Measurements from ENCODE around the gene SHISAL2B.
"Not testable (repeated sequence)": the region's sequence is repeated elsewhere in the genome, so short reads cannot be mapped to it uniquely, and the experiment has no call there.

SHISAL2B gene

GRCh38 chr5:64693636-64694035 is 3.3 kb downstream of the SHISAL2B start:
- no peak for DNase-seq (ENCODE audit: low spot score)
- no peak for TF ChIP-seq CTCF (IDR thresholded peaks at IDR 0.05; ENCODE audit: extremely low read depth, missing control alignments)

GRCh38 chr5:64696414-64696813 is 6.1 kb downstream of the SHISAL2B start:
- DNase-seq (ENCODE audit: low spot score), result not testable (repeated sequence)

GRCh38 chr5:64700765-64701164 is 10.5 kb downstream of the SHISAL2B start:
- no peak for DNase-seq (ENCODE audit: low spot score)
- no peak for TF ChIP-seq CTCF (IDR thresholded peaks at IDR 0.05; ENCODE audit: extremely low read depth, missing control alignments)

- DNase-seq (ENCODE audit: low spot score), result not testable (repeated sequence)
These were observed 15.8 kb downstream of the SHISAL2B start for GRCh38 chr5:64706074-64706473.

- no peak for TF ChIP-seq CTCF (IDR thresholded peaks at IDR 0.05; ENCODE audit: extremely low read depth, missing control alignments)
- no peak for DNase-seq (ENCODE audit: low spot score)
These were observed 16.9 kb downstream of the SHISAL2B start for GRCh38 chr5:64707191-64707590.

- DNase-seq (ENCODE audit: low spot score), result not testable (repeated sequence)
These were observed 24.2 kb downstream of the SHISAL2B start for GRCh38 chr5:64714495-64714894.

GRCh38 chr5:64722588-64722987 is 32.3 kb downstream of the SHISAL2B start:
- DNase-seq (ENCODE audit: low spot score), result no peak
- no peak for TF ChIP-seq CTCF (IDR thresholded peaks at IDR 0.05; ENCODE audit: extremely low read depth, missing control alignments)

- TF ChIP-seq CTCF (IDR thresholded peaks at IDR 0.05; ENCODE audit: extremely low read depth, missing control alignments), result no peak
- no peak for DNase-seq (ENCODE audit: low spot score)
These were observed 36.8 kb downstream of the SHISAL2B start for GRCh38 chr5:64727150-64727549.

GRCh38 chr5:64742411-64742810 is 52.1 kb downstream of the SHISAL2B start:
- DNase-seq (ENCODE audit: low spot score), result no peak

More at GRCh38 chr5:64742411-64742810, 52.1 kb downstream of the SHISAL2B start:
- no peak for TF ChIP-seq CTCF (IDR thresholded peaks at IDR 0.05; ENCODE audit: extremely low read depth, missing control alignments)
